ENCODE data around the gene RIT1. TPM values are rescaled to one million over a fixed set of nuclear protein-coding genes. Genes with fewer than 3 reads are reported as not detected.
"Not testable (repeated sequence)": the region's sequence is repeated elsewhere in the genome, so short reads cannot be mapped to it uniquely, and the experiment has no call there.

The RIT1 gene
- total RNA-seq, 1 experiment from 2014 or later = 32.9 TPM

GRCh38 chr1:155933591-155934096 is 22.5 kb upstream of the RIT1 start:
- no peak for DNase-seq (ENCODE audit: low read depth)

- DNase-seq (ENCODE audit: low read depth) = no peak
Observed at GRCh38 chr1:155932487-155932886, 21.3 kb upstream of the RIT1 start.

DNA sequence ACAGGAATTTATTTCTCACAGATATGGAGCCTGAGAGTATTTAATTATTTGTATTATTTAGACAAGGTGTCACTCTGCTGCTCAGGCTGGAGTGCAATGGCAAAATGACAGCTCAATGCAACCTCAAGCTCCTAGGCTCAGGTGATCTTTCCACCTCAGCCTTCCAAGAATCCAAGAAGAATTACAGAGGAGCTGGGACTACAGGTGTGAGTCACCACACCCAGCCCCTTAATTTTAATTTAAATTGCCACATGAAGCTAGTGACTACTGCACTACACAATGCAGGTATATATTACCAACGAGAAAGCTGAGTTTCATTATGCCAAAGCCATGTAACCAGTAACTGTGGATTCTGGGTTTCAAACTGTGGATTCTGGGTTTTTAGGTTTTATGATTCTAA is 20.9 kb upstream of the RIT1 start:
- DNase-seq (ENCODE audit: low read depth) = no peak

DNA sequence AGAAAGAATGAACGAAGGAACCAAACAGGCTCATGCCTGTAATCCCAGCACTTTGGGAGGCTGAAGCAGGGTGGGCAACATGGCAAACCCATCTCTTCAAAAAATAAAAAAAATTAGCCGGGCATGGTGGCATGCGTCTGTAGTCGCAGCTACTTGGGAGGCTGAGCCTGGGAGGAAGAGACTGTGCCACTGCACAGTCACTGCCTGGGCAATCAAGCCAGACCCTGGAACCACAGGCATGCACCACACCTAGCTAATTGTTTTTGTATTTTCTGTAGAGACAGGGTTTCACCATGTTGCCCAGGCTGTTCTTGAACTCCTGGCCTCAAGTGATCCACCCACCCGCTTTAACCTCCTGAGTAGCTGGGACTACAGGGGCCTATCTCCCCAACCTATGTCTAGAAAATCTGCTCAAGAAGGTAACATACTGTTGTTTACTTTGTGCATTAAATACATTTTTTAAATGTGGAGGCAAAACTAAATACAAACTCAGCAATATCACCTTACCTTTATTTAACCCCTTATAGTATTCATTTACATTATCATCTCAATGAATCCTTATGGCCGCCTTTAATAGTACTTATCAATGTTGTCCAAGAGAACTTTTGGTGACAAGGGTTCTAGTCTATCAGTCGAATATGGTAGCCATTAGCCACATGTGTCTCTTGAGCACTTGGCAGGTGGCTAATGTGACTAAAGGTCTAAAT is 20.3 kb upstream of the RIT1 start:
- DNase-seq (ENCODE audit: low read depth) = no peak

DNA sequence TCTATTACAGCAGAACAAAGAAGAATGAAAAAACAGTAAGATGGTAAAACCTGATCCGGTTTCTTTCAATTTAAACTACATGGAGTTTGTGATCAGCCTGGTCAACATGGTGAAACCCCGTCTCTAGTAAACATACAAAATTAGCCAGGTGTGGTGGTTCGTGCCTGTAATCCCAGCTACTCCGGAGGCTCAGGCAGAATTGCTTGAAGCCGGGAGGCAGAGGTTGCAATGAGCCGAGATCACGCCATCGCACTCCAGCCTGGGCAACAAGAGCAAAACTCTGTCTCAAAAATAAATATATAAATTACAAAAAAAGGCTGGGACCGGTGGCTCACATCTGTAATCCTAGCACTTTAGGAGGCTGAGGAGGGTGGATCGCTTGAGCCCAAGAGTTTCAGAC is 19.6 kb upstream of the RIT1 start:
- not testable (repeated sequence) for DNase-seq (ENCODE audit: low read depth)

- DNase-seq (ENCODE audit: low read depth) = no peak
Observed at GRCh38 chr1:155929057-155929456, 17.9 kb upstream of the RIT1 start.

DNA sequence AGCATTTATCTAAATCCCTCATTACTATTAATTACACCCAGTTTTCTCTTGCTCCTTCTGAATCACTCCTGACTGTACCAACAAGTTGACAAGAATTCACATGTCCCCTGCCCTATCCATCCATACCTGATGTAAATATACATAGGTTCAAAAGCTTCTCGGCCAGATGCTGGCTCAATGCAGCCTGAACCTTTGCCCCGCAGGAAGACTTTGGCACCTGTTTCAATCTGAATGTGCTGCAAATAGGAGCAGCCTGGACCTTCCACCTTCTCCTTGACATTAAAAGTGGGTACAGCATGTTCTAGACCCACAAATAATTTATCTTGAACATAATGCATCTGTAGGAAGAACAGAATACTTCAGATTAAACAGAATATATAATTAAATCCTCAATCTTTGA is 14.4 kb upstream of the RIT1 start:
- DNase-seq (ENCODE audit: low read depth) = no peak

GRCh38 chr1:155920717-155921116 is 9.6 kb upstream of the RIT1 start:
- DNase-seq (ENCODE audit: low read depth) = no peak

GRCh38 chr1:155919801-155920200 is 8.7 kb upstream of the RIT1 start:
- no peak for DNase-seq (ENCODE audit: low read depth)

DNA sequence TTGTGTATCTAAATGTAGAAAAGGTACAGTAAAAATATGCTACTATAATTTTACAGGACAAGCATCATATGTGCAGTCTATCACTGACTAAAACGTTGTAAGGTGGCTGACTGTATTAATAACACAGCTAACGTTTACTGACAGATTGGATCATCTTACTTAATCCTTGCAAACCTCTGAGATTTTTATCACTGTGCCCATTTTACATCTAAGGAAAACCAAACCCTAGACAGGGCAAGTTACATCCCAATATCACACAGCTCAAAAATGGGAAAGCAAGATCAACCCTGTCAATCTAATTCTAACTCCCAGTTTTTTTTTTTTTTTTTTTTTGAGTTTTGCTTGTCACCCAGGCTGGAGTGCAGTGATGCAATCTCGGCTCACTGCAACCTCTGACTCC is 7.5 kb upstream of the RIT1 start:
- no peak for DNase-seq (ENCODE audit: low read depth)

GRCh38 chr1:155913969-155914757 is 3.0 kb upstream of the RIT1 start:
- peak; percentile 78 for DNase-seq (ENCODE audit: low read depth)

- no peak for DNase-seq (ENCODE audit: low read depth)
Observed at GRCh38 chr1:155912056-155912536, 947 bp upstream of the RIT1 start.

GRCh38 chr1:155910621-155911121 is 478 bp downstream of the RIT1 start:
- peak; percentile 45 for DNase-seq (ENCODE audit: low read depth)

- DNase-seq (ENCODE audit: low read depth) = peak; percentile 34
Observed at GRCh38 chr1:155909894-155910293, 1.3 kb downstream of the RIT1 start.

DNA sequence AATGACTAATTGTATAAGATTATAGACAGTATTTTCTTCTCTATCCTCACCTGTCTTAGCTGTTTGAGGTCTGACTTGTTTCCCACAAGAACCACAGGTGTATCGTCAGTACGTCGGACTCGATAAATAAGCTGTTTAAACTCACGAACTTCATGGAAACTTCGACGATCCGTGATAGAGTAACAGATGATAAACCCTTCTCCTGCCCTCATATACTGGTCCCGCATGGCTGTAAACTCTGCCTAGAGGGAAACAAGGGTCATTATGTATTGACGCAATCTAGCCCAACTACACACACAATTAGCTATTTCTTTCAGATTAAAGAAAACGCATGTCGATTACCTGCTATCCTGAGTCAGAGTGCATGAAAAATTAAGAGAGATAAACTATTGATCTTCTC is 6.9 kb downstream of the RIT1 start:
- DNase-seq (ENCODE audit: low read depth) = no peak

DNA sequence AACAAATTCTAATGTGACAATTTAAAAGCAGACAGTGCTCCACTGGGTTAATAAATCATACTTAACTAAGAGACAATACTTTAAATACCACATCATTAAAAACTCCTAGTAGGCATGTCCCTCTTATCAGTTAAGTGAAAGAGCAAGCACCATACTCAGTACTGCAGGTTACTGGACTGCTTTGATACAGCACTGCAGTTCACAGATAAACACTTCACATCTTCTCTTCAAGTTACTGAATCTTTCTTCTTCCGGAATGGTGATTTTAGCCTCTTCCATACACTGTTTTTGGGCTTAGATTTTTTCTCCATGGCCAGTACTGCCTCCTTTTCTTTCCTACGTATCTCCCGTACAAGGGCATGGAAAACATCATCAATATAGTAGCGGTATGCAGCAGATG is 11.0 kb downstream of the RIT1 start:
- DNase-seq (ENCODE audit: low read depth) = no peak

- DNase-seq (ENCODE audit: low read depth) = no peak
Observed at GRCh38 chr1:155899683-155900082, 11.5 kb downstream of the RIT1 start.

DNA sequence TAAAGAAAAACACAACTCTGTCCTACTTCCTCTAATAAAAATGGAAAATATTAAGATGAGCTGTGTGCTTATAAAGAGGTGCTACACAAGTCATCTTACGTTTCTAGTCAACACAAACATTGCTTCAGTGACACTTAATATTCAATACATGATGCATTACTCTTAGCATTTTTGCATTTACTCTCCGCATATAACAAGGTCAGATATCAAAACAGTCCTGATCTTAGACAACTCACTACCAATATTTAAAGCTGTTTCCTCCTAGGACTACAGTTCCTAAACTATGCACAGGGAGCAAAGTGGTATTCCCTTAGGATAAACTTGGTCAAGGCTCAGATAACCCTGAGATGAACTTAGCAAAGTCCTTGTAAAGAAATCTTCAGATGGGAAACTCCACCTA is 12.3 kb downstream of the RIT1 start:
- DNase-seq (ENCODE audit: low read depth) = no peak

- DNase-seq (ENCODE audit: low read depth) = no peak
Observed at GRCh38 chr1:155897746-155898145, 13.4 kb downstream of the RIT1 start.

DNA sequence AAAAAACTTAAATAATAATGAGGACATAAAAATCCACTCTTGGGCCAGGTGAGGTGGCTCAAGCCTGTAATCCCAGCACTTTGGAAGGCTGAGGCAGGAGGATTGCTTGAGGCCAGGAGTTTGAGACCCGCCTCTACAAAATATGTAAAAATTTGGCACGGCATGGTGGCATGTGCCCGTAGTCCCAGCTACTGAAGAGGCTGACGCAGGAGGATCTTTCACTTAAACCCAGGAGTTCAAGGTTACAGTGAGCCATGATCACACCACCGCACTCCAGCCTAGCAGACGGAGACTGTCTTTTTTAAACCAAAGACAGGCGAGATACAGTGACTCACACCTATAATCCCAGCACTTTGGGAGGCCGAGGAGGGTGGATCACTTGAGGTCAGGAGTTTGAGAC is 14.7 kb downstream of the RIT1 start:
- DNase-seq (ENCODE audit: low read depth) = not testable (repeated sequence)

GRCh38 chr1:155895617-155896016 is 15.5 kb downstream of the RIT1 start:
- not testable (repeated sequence) for DNase-seq (ENCODE audit: low read depth)

DNA sequence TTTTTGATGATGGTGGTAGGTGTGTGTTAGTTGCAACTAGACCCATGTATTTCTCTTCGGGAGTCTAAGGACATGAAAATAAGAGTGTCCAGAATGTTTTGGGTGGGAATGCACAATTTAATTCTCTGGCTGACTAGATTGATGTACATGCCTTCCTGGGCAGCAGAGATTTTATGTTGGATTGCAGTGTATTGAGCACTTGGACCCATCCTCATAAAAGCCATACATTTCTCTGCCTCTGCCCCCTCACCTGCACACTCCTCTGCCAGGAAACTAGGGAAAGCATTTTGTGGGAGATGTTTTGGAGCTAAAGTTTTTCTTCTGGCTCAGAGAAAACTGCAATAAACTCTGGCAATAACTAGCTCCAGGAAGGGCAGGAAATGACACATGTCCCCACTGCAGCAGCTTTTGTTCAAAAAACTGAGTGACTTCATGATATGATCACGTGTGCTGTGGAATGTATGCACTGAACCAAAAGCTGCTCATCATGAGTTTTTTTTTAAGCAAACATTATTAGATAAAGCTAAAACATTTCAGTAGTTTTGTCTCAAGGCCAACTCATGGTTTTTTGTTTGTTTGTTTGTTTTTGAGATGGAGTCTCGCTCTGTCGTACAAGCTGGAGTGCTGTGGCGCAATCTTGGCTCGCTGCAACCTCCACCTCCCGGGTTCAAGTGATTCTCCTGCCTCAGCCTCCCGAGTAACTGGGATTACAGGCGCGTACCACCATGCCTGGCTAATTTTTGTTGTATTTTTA is 17.6 kb downstream of the RIT1 start:
- peak; percentile 92 for DNase-seq (ENCODE audit: low read depth)

All from LHCN-M2 (cell line).